Lung (tissue), 12 donors: ENCODE results near the gene CFAP74. TPM values are rescaled to one million over a fixed set of nuclear protein-coding genes. Genes with fewer than 3 reads are reported as not detected.

Source experiments
- ATAC-seq: fragments of 200-7000 bp; cut with Tn5 transposase; one replicate; pipeline ENCODE4 v1.9.1; 2020; ENCODE audit warnings: moderate number of reproducible peaks; ENCODE audit not compliant: insufficient read depth, low FRiP score
- DNase-seq, 3 donors: peaks; one replicate each; pipeline ENCODE4 v3.0.0-alpha.2; 2013 to 2017
- H3K27ac ChIP-seq, 2 donors: one replicate each; pipeline ENCODE4 v1.5.1; 2013; ENCODE audit warnings: mild to moderate bottlenecking in 2 of 2, moderate library complexity in 2 of 2, control low read depth in 1 of 2, inconsistent platforms in 1 of 2, low read depth in 1 of 2, low read length in 1 of 2
- H3K27me3 ChIP-seq, 3 donors: one replicate each; pipeline ENCODE4 v1.5.1; 2013; ENCODE audit warnings: low read length in 2 of 3; ENCODE audit not compliant: control insufficient read depth in 3 of 3, insufficient read depth in 3 of 3
- H3K36me3 ChIP-seq, 4 donors: one replicate each; pipeline ENCODE4 v1.5.1; 2013; ENCODE audit warnings: low read length in 4 of 4, mild to moderate bottlenecking in 1 of 4, moderate library complexity in 1 of 4; ENCODE audit not compliant: control insufficient read depth in 4 of 4, insufficient read depth in 4 of 4
- H3K4me1 ChIP-seq, 5 donors: one replicate each; pipeline ENCODE4 v1.5.1; 2013; ENCODE audit warnings: low read length in 5 of 5, mild to moderate bottlenecking in 2 of 5, moderate library complexity in 1 of 5; ENCODE audit not compliant: control insufficient read depth in 5 of 5, insufficient read depth in 5 of 5
- H3K4me3 ChIP-seq: one replicate; pipeline ENCODE4 v1.5.1; 2013; ENCODE audit warnings: mild to moderate bottlenecking, control low read depth, moderate library complexity
- H3K9ac ChIP-seq, 2 donors: one replicate each; pipeline ENCODE4 v1.5.1; 2013; ENCODE audit warnings: low read length in 2 of 2, control low read depth in 1 of 2; ENCODE audit not compliant: insufficient read depth in 1 of 2
- H3K9me3 ChIP-seq, 4 donors: one replicate each; pipeline ENCODE4 v1.5.1; 2013; ENCODE audit warnings: low read length in 3 of 4, mild to moderate bottlenecking in 1 of 4, moderate library complexity in 1 of 4; ENCODE audit not compliant: control insufficient read depth in 4 of 4, insufficient read depth in 3 of 4
- CTCF ChIP-seq: IDR thresholded peaks from 2 replicates; pipeline ENCODE4 v1.5.1; 2012; ENCODE audit warnings: mild to moderate bottlenecking; ENCODE audit errors: control extremely low read depth, extremely low read depth
- WGBS, 2 donors: extraction: QIAGEN DNeasy Blood & Tissue Kit; methylation state at CpG; one replicate each; pipeline ENCODE4 v1.1.7; 2013; 5-methylcytosine and 5-hydroxymethylcytosine counted together
- polyA plus RNA-seq, 2 donors: library from polyadenylated mRNA; stranded (reverse); fragments of 200-250 nt; gene quantifications; one replicate each; pipeline ENCODE4 v1.2.1, GENCODE V29; 2013
- total RNA-seq, 2 donors: library from RNA; depleted of rRNA in 1 of 2; stranded (reverse); fragments of >200 nt in 1 of 2; gene quantifications; one replicate each; pipeline ENCODE4 v1.2.1, GENCODE V29; 2014 to 2021
- donor health status: control.
- donor health status: control.
- donor health status: Bipolar disorder and iron deficiency.
- donor health status: healthy.
- donor health status: DM: yes; HTN: yes; CAD: no.

CFAP74 gene
- total and polyA plus RNA-seq, 4 donors = 3.1 to 20.8 (median 5.3) TPM

- no peaks in the 10 kb centered on the region for H3K9me3 ChIP-seq
- 83 to 84% methylated on average over 5 of the region's 5 CpGs for WGBS, 2 donors
- no peak overlapping the region for H3K9ac ChIP-seq
- peaks cover 5 to 40% (median 6%) of the 10 kb centered on the region in 5 donors for H3K4me1 ChIP-seq
- no peak for ATAC-seq
- TF ChIP-seq CTCF = no peak
- H3K27ac ChIP-seq = no peak overlapping the region
- H3K36me3 ChIP-seq = peaks cover 0 to 17% (median 5%) of the 10 kb centered on the region in 4 donors
- DNase-seq = no peak
- no peaks in the 10 kb centered on the region for H3K27me3 ChIP-seq
- H3K4me3 ChIP-seq = no peak overlapping the region
Observed at GRCh38 chr1:1877865-1878436, 125.6 kb downstream of the CFAP74 start.

- Histone ChIP-seq H3K9ac (no peak overlapping the region), H3K9me3 (no peaks in the 10 kb centered on the region), H3K27ac (no peak overlapping the region), H3K36me3 (peaks cover 0 to 21% (median 5%) of the 10 kb centered on the region in 4 donors), H3K4me3 (no peak overlapping the region), H3K27me3 (no peaks in the 10 kb centered on the region), H3K4me1 (peaks cover 6 to 44% (median 13%) of the 10 kb centered on the region in 5 donors)
- 77 to 81% methylated on average over 11 of the region's 11 CpGs for WGBS, 2 donors
- TF ChIP-seq CTCF = no peak
- no peak for DNase-seq
- ATAC-seq = no peak
Observed at GRCh38 chr1:1876335-1876930, 127.2 kb downstream of the CFAP74 start.

GRCh38 chr1:1875932-1876331 lies 127.7 kb downstream of the CFAP74 start:
- TF ChIP-seq CTCF = no peak
- Histone ChIP-seq H3K36me3 (peaks cover 0 to 21% (median 5%) of the 10 kb centered on the region in 4 donors), H3K27ac (no peak overlapping the region), H3K9me3 (no peaks in the 10 kb centered on the region), H3K27me3 (no peaks in the 10 kb centered on the region), H3K4me1 (peaks cover 6 to 47% (median 11%) of the 10 kb centered on the region in 5 donors), H3K9ac (no peak overlapping the region), H3K4me3 (no peak overlapping the region)
- no peak for ATAC-seq
- no peak for DNase-seq
- 81 to 87% methylated on average over 1 of the region's 1 CpG for WGBS, 2 donors
